Fibroblast of lung (primary cell): Measurements from ENCODE around the gene ATP9B.

Experiments used
- CTCF ChIP-seq, 2 donors: IDR thresholded peaks in 1 of 2; conservative IDR thresholded peaks in 1 of 2; 1 replicate in 1 of 2; 2 replicates in 1 of 2; pipeline ENCODE4 v1.5.1; 2011 to 2012; ENCODE audit warnings: low read length in 2 of 2, control low read depth in 1 of 2, inconsistent platforms in 1 of 2, low read depth in 1 of 2, mild to moderate bottlenecking in 1 of 2
- EZH2 ChIP-seq: IDR thresholded peaks from 2 replicates; pipeline ENCODE4 v1.5.1; 2012; ENCODE audit warnings: low read length, control low read depth, mild to moderate bottlenecking; ENCODE audit errors: missing control alignments

GRCh38 chr18:79393181-79393634 is 324.0 kb downstream of the ATP9B start:
- TF ChIP-seq CTCF (conservative IDR thresholded peaks at IDR 0.05 in 1 of 2, IDR thresholded peaks at IDR 0.05 in 1 of 2; ENCODE audit: low read depth in 1 of 2, low read length in 2 of 2) (no peak), EZH2 (no peak)
